HL-60 (cell line): ENCODE measurements around the gene CCND2.

Experiments used
- DNase-seq, 2 experiments: peaks; one replicate each; pipeline ENCODE4 v3.0.0-alpha.2; 2010 to 2020; ENCODE audit warnings: low read depth in 1 of 2, low spot score in 1 of 2
- H3K27ac ChIP-seq: fragments of 250-450 bp; sonication (Bioruptor Pico); replicated peaks from 2 replicates; pipeline ENCODE4 v1.5.1; 2020; ENCODE audit warnings: mild to moderate bottlenecking, moderate library complexity
- H3K27me3 ChIP-seq: fragments of 250-450 bp; sonication (Bioruptor Pico); 2 replicates; pipeline ENCODE4 v1.5.1; 2021; ENCODE audit warnings: mild to moderate bottlenecking, moderate library complexity; ENCODE audit not compliant: insufficient read depth, poor library complexity, severe bottlenecking
- H3K4me3 ChIP-seq: replicated peaks from 2 replicates; pipeline ENCODE4 v1.5.1; 2011; ENCODE audit warnings: mild to moderate bottlenecking, control low read depth, low read length; ENCODE audit not compliant: insufficient read depth
- CTCF ChIP-seq: IDR thresholded peaks from one replicate; pipeline ENCODE4 v1.5.1; 2011; ENCODE audit warnings: low read length, control low read depth, inconsistent platforms; ENCODE audit not compliant: insufficient read depth
- GABPA ChIP-seq: IDR thresholded peaks from 2 replicates; pipeline ENCODE4 v1.6.1; 2012; ENCODE audit warnings: low read depth
- POLR2AphosphoS5 ChIP-seq: IDR thresholded peaks from 2 replicates; pipeline ENCODE4 v1.6.1; 2012; ENCODE audit warnings: low read depth
- REST ChIP-seq: IDR thresholded peaks from 2 replicates; pipeline ENCODE4 v1.6.1; 2012; ENCODE audit warnings: low read depth; ENCODE audit not compliant: insufficient replicate concordance
- SPI1 ChIP-seq: IDR thresholded peaks from 2 replicates; pipeline ENCODE4 v1.6.1; 2012; ENCODE audit warnings: low read depth, mild to moderate bottlenecking, borderline replicate concordance

Gene CCND2

GRCh38 chr12:4287325-4288211 is 14.0 kb downstream of the CCND2 start:
- H3K27ac ChIP-seq = no peak overlapping the region

DNA sequence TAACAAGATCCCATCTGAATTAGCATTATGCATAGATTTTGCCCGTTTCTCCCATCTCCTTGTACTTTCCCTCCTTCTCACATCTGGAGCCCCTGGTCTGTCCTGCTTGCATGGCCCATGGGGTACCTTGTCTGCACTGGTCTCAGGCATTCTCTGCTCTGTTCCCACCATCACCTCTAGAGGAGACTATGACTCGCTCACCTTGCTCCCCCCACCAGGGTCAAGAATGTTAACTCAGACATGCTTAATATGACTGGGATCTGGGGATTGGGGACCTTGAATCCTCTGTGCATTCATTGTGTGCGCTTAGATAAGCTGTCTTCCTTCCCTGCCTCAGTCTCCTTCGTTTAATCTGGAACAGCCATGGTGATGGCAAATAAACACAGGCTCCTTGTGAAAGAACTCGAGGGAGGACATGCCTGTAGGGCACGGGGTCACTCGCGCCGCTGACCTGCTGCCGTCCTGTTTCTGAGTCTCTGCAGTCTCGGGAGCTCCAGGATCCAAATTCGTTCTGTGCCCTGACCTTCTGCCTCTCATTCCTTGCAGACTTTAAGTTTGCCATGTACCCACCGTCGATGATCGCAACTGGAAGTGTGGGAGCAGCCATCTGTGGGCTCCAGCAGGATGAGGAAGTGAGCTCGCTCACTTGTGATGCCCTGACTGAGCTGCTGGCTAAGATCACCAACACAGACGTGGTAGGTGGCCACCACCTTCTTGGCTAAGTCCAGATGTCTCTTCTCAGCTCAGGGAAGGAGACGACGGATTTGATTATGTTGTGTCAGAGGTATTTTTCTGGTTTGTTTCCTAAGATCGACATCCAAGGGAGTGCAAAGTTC is 15.0 kb downstream of the CCND2 start:
- Histone ChIP-seq H3K27me3 (no peaks in the 10 kb centered on the region), H3K4me3 (peak overlapping the region; percentile 24; the same call in 1 of the 2 replicates), H3K27ac (peak overlapping the region; percentile 72)
- TF ChIP-seq SPI1 (peak; percentile 91), POLR2AphosphoS5 (no peak), GABPA (no peak), REST (no peak), CTCF (no peak)
- peak; percentile 44 to 67 for DNase-seq

More at GRCh38 chr12:4287325-4288211, 14.0 kb downstream of the CCND2 start:
- H3K4me3 ChIP-seq = no peak overlapping the region
- H3K27me3 ChIP-seq = no peaks in the 10 kb centered on the region
- no peak for DNase-seq
- no peak for TF ChIP-seq POLR2AphosphoS5
- TF ChIP-seq CTCF = no peak

DNA sequence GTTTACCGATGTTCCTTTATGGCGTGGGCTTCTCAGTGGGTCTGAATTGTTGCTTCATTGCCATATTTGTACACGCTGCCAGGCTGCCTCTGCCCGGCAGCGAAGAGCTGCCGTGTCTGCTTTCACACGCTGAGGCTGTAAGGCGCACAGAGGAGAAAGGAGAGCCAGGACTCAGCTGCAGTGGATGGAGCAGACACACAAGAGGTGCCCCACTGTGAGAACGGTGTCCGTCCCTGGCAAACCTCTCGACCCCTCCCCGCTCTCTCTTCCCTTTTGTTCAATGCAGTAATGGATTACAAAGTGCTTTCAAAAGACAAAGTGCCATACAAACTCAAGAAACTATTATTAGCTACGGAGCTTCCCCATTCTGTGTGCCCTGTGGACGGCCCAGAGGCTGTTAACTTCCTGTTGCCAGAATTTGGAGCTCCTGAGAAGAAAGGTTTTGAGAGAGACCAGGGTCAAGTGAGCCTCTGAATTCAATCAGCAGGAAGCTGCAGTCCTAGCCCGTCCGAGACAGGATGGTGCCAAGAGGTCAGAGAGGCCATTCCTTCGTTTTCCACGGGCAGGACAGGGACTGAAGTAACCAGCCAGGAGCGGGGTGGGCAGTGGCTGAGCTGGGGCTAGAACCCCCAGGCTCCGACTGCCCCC is 15.8 kb downstream of the CCND2 start:
- DNase-seq = peak in 1 of 2 experiments; percentile 75
- H3K27ac ChIP-seq = peak overlapping the region; percentile 72
- H3K4me3 ChIP-seq = peak overlapping the region; percentile 24
- H3K27me3 ChIP-seq = no peaks in the 10 kb centered on the region
- TF ChIP-seq SPI1 (peak; percentile 52; the same call in 1 of the 2 replicates), CTCF (no peak), REST (no peak)
